SK-N-SH treated with all-trans-retinoic acid at 6 μM for 48 hours (cell line): ENCODE measurements around the gene ACSL6.

ENCODE experiments used
- BACH2 ChIP-seq: fragments of 250-450 bp; sonication (Bioruptor Pico); IDR thresholded peaks from 2 replicates; pipeline ENCODE4 v1.9.0; 2021; ENCODE audit warnings: mild to moderate bottlenecking, borderline replicate concordance
- CREB5 ChIP-seq: fragments of 250-450 bp; sonication (Bioruptor Pico); IDR thresholded peaks from 2 replicates; pipeline ENCODE4 v1.5.1; 2020; ENCODE audit warnings: low read depth, mild to moderate bottlenecking, moderate library complexity
- GLIS3 ChIP-seq: fragments of 250-450 bp; sonication (Bioruptor Pico); IDR thresholded peaks from 2 replicates; pipeline ENCODE4 v1.5.0; 2020; ENCODE audit warnings: mild to moderate bottlenecking, moderate library complexity
- PATZ1 ChIP-seq: fragments of 250-450 bp; sonication (Bioruptor Pico); IDR thresholded peaks from 2 replicates; pipeline ENCODE4 v1.8.0; 2020; ENCODE audit warnings: mild to moderate bottlenecking, moderate library complexity, borderline replicate concordance
- POU6F1 ChIP-seq: fragments of 250-450 bp; sonication (Bioruptor Pico); IDR thresholded peaks from 2 replicates; pipeline ENCODE4 v1.8.0; 2021; ENCODE audit warnings: low read depth, mild to moderate bottlenecking, moderate library complexity, borderline replicate concordance
- PPARA ChIP-seq: fragments of 250-450 bp; sonication (Bioruptor Pico); IDR thresholded peaks from 2 replicates; pipeline ENCODE4 v1.5.0; 2020; ENCODE audit warnings: mild to moderate bottlenecking, borderline replicate concordance
- RARB ChIP-seq: fragments of 250-450 bp; sonication (Bioruptor Pico); IDR thresholded peaks from 2 replicates; pipeline ENCODE4 v1.8.0; 2021; ENCODE audit warnings: mild to moderate bottlenecking, moderate library complexity
- SNAI2 ChIP-seq: fragments of 250-450 bp; sonication (Bioruptor Pico); IDR thresholded peaks from 2 replicates; pipeline ENCODE4 v1.5.0; 2020; ENCODE audit warnings: mild to moderate bottlenecking, moderate library complexity
- TCF4 ChIP-seq: fragments of 250-450 bp; sonication (Bioruptor Pico); IDR thresholded peaks from 2 replicates; pipeline ENCODE4 v1.8.0; 2021; ENCODE audit warnings: mild to moderate bottlenecking, moderate library complexity, borderline replicate concordance
- TOX ChIP-seq: fragments of 250-450 bp; sonication (Bioruptor Pico); IDR thresholded peaks from 2 replicates; pipeline ENCODE4 v1.8.0; 2021; ENCODE audit warnings: mild to moderate bottlenecking, moderate library complexity, borderline replicate concordance
- TSHZ2 ChIP-seq: fragments of 250-450 bp; sonication (Bioruptor Pico); IDR thresholded peaks from 2 replicates; pipeline ENCODE4 v1.5.0; 2020; ENCODE audit warnings: mild to moderate bottlenecking, moderate library complexity
- ZFP3 ChIP-seq: fragments of 250-450 bp; sonication (Bioruptor Pico); IDR thresholded peaks from 2 replicates; pipeline ENCODE4 v1.5.0; 2020; ENCODE audit warnings: mild to moderate bottlenecking, moderate library complexity
- ZNF565 ChIP-seq: fragments of 450-650 bp; formaldehyde crosslinking; conservative IDR thresholded peaks from 2 replicates; pipeline ENCODE4 v1.5.0; 2020; ENCODE audit warnings: low read depth, mild to moderate bottlenecking, moderate library complexity

GRCh38 chr5:131976414-131977211 is 34.8 kb downstream of the ACSL6 start:
- no peak for TF ChIP-seq GLIS3 (CRISPR knock-in tag)
- TF ChIP-seq TOX (CRISPR knock-in tag) = no peak
- no peak for TF ChIP-seq TSHZ2
- TF ChIP-seq RARB = no peak
- no peak for TF ChIP-seq POU6F1 (CRISPR knock-in tag)
- TF ChIP-seq PATZ1 (CRISPR knock-in tag) = no peak
- no peak for TF ChIP-seq ZFP3 (CRISPR knock-in tag)
- no peak for TF ChIP-seq TCF4
- TF ChIP-seq ZNF565 = no peak
- no peak for TF ChIP-seq PPARA (CRISPR knock-in tag)
- no peak for TF ChIP-seq BACH2 (CRISPR knock-in tag)
- no peak for TF ChIP-seq SNAI2 (CRISPR knock-in tag)
- TF ChIP-seq CREB5 (CRISPR knock-in tag) = no peak
